IgD-negative memory B cell (primary cell): ENCODE measurements around the gene VPS13D. TPM values are rescaled to one million over a fixed set of nuclear protein-coding genes. Genes with fewer than 3 reads are reported as not detected.
A peak's percentile ranks its signal among the peaks of the same experiment; 100 is the strongest.
"Not testable (repeated sequence)": the region's sequence is repeated elsewhere in the genome, so short reads cannot be mapped to it uniquely, and the experiment has no call there.

ENCODE experiments used
- H3K27ac Mint-ChIP-seq, 3 donors: one replicate each; pipeline ENCODE4 v1.8.0; 2020 to 2022; ENCODE audit warnings: mild to moderate bottlenecking in 3 of 3, mixed read lengths in 3 of 3, moderate library complexity in 1 of 3
- H3K27me3 Mint-ChIP-seq: one replicate; pipeline ENCODE4 v1.8.0; 2021; ENCODE audit warnings: mixed read lengths
- H3K36me3 Mint-ChIP-seq: one replicate; pipeline ENCODE4 v1.8.0; 2020; ENCODE audit warnings: mild to moderate bottlenecking, mixed read lengths
- H3K4me1 Mint-ChIP-seq, 3 donors: one replicate each; pipeline ENCODE4 v1.8.0; 2020 to 2022; ENCODE audit warnings: mixed read lengths in 3 of 3, mild to moderate bottlenecking in 1 of 3
- H3K4me3 Mint-ChIP-seq, 4 donors: one replicate each; pipeline ENCODE4 v1.8.0; 2020 to 2022; ENCODE audit warnings: mild to moderate bottlenecking in 4 of 4, mixed read lengths in 4 of 4, moderate library complexity in 3 of 4
- H3K9me3 Mint-ChIP-seq, 3 donors: one replicate each; pipeline ENCODE4 v1.8.0; 2020 to 2021; ENCODE audit warnings: mixed read lengths in 3 of 3, mild to moderate bottlenecking in 1 of 3
- polyA plus RNA-seq: library from polyadenylated mRNA; unstranded; fragments of 300-500 nt; fragmentation: Illumina TruSeq; gene quantifications from one replicate; pipeline ENCODE4 v1.2.3, GENCODE V29; 2021

Gene VPS13D
- polyA plus RNA-seq, 1 donor from 2014 or later, result 8.9 TPM

- H3K9me3 Mint-ChIP-seq, result no peaks in the 10 kb centered on the region
- H3K27ac Mint-ChIP-seq, result peak overlapping the region in 1 of 3 donors; percentile 10
- peaks cover 17 to 63% (median 57%) of the 10 kb centered on the region in 3 donors for H3K4me1 Mint-ChIP-seq
- H3K27me3 Mint-ChIP-seq, result no peaks in the 10 kb centered on the region
- peak overlapping the region in 1 of 4 donors; percentile 41 for H3K4me3 Mint-ChIP-seq
- H3K36me3 Mint-ChIP-seq, result peaks cover 12% of the 10 kb centered on the region
Measured at GRCh38 chr1:12206792-12207424, 22.9 kb upstream of the VPS13D start.

GRCh38 chr1:12208271-12208670 lies 21.6 kb upstream of the VPS13D start:
- peak overlapping the region; percentile 1 to 66 (median 59) for H3K27ac Mint-ChIP-seq
- H3K27me3 Mint-ChIP-seq, result no peaks in the 10 kb centered on the region
- H3K9me3 Mint-ChIP-seq, result no peaks in the 10 kb centered on the region
- peaks cover 17 to 58% (median 48%) of the 10 kb centered on the region in 3 donors for H3K4me1 Mint-ChIP-seq
- peaks cover 7% of the 10 kb centered on the region for H3K36me3 Mint-ChIP-seq
- peak overlapping the region in 2 of 4 donors; percentile 41 to 63 for H3K4me3 Mint-ChIP-seq

- H3K4me1 Mint-ChIP-seq, result peaks cover 17 to 52% (median 42%) of the 10 kb centered on the region in 3 donors
- peak overlapping the region in 2 of 3 donors; percentile 59 to 66 for H3K27ac Mint-ChIP-seq
Measured at GRCh38 chr1:12208764-12209494, 20.9 kb upstream of the VPS13D start.

GRCh38 chr1:12209495-12209832 lies 20.4 kb upstream of the VPS13D start:
- Mint-ChIP-seq H3K4me1 (peaks cover 17 to 48% (median 37%) of the 10 kb centered on the region in 3 donors), H3K9me3 (no peaks in the 10 kb centered on the region), H3K27ac (peak overlapping the region in 2 of 3 donors; percentile 27 to 97), H3K4me3 (peak overlapping the region in 2 of 4 donors; percentile 43 to 56), H3K27me3 (no peaks in the 10 kb centered on the region), H3K36me3 (peaks cover 7% of the 10 kb centered on the region)

More at GRCh38 chr1:12208764-12209494, 20.9 kb upstream of the VPS13D start:
- H3K36me3 Mint-ChIP-seq, result peaks cover 7% of the 10 kb centered on the region
- H3K9me3 Mint-ChIP-seq, result no peaks in the 10 kb centered on the region
- H3K27me3 Mint-ChIP-seq, result no peaks in the 10 kb centered on the region
- peak overlapping the region in 3 of 4 donors; percentile 20 to 63 (median 56) for H3K4me3 Mint-ChIP-seq

- Mint-ChIP-seq H3K27ac (no peak overlapping the region), H3K4me3 (no peak overlapping the region), H3K4me1 (peaks cover 11 to 20% (median 13%) of the 10 kb centered on the region in 3 donors), H3K36me3 (peaks cover 4% of the 10 kb centered on the region), H3K27me3 (peaks cover 6% of the 10 kb centered on the region), H3K9me3 (no peaks in the 10 kb centered on the region)
Measured at GRCh38 chr1:12215118-12215961, 14.5 kb upstream of the VPS13D start.

GRCh38 chr1:12219800-12220199 lies 10.0 kb upstream of the VPS13D start:
- peaks cover 0 to 4% (median 4%) of the 10 kb centered on the region in 3 donors for H3K4me1 Mint-ChIP-seq
- peaks cover 5% of the 10 kb centered on the region for H3K36me3 Mint-ChIP-seq
- peaks cover 9% of the 10 kb centered on the region for H3K27me3 Mint-ChIP-seq
- no peak overlapping the region for H3K27ac Mint-ChIP-seq
- H3K4me3 Mint-ChIP-seq, result no peak overlapping the region
- H3K9me3 Mint-ChIP-seq, result peaks cover 0 to 4% (median 3%) of the 10 kb centered on the region in 3 donors

- H3K27ac Mint-ChIP-seq, result no peak overlapping the region
- H3K36me3 Mint-ChIP-seq, result peaks cover 5% of the 10 kb centered on the region
- peaks cover 0 to 4% (median 4%) of the 10 kb centered on the region in 3 donors for H3K4me1 Mint-ChIP-seq
- no peak overlapping the region for H3K4me3 Mint-ChIP-seq
- H3K9me3 Mint-ChIP-seq, result peaks cover 0 to 4% (median 3%) of the 10 kb centered on the region in 3 donors
- peaks cover 8% of the 10 kb centered on the region for H3K27me3 Mint-ChIP-seq
Measured at GRCh38 chr1:12220890-12221289, 8.9 kb upstream of the VPS13D start.

- not testable (repeated sequence) for H3K4me3 Mint-ChIP-seq, H3K4me1 Mint-ChIP-seq, H3K27ac Mint-ChIP-seq, H3K9me3 Mint-ChIP-seq, H3K36me3 Mint-ChIP-seq, H3K27me3 Mint-ChIP-seq
Measured at GRCh38 chr1:12222700-12223099, 7.1 kb upstream of the VPS13D start.

GRCh38 chr1:12224092-12224491 lies 5.7 kb upstream of the VPS13D start:
- H3K9me3 Mint-ChIP-seq, H3K27ac Mint-ChIP-seq, H3K27me3 Mint-ChIP-seq, H3K36me3 Mint-ChIP-seq, H3K4me1 Mint-ChIP-seq: not testable (repeated sequence)
- H3K4me3 Mint-ChIP-seq, result peak overlapping the region in 1 of 4 donors; percentile 65

GRCh38 chr1:12228979-12229378 lies 851 bp upstream of the VPS13D start:
- Mint-ChIP-seq H3K4me3 (peak overlapping the region in 3 of 4 donors; percentile 63 to 77 (median 75)), H3K9me3 (no peaks in the 10 kb centered on the region), H3K4me1 (peaks cover 10 to 13% (median 12%) of the 10 kb centered on the region in 3 donors), H3K27ac (peak overlapping the region in 2 of 3 donors; percentile 51 to 83), H3K36me3 (no peaks in the 10 kb centered on the region), H3K27me3 (peaks cover 2% of the 10 kb centered on the region)

GRCh38 chr1:12229386-12229834 lies 420 bp upstream of the VPS13D start:
- H3K27me3 Mint-ChIP-seq, result peaks cover 2% of the 10 kb centered on the region
- H3K36me3 Mint-ChIP-seq, result no peaks in the 10 kb centered on the region
- H3K9me3 Mint-ChIP-seq, result no peaks in the 10 kb centered on the region
- peak overlapping the region; percentile 62 to 81 (median 70) for H3K4me3 Mint-ChIP-seq
- H3K27ac Mint-ChIP-seq, result peak overlapping the region in 2 of 3 donors; percentile 51 to 83
- peaks cover 10 to 13% (median 13%) of the 10 kb centered on the region in 3 donors for H3K4me1 Mint-ChIP-seq

GRCh38 chr1:12230549-12231275 lies 882 bp downstream of the VPS13D start:
- no peaks in the 10 kb centered on the region for H3K36me3 Mint-ChIP-seq

GRCh38 chr1:12231276-12231595 lies 1.4 kb downstream of the VPS13D start:
- Mint-ChIP-seq H3K4me1 (peaks cover 10 to 16% (median 13%) of the 10 kb centered on the region in 3 donors), H3K4me3 (peak overlapping the region; percentile 90 to 97 (median 96)), H3K36me3 (no peaks in the 10 kb centered on the region), H3K9me3 (no peaks in the 10 kb centered on the region), H3K27ac (peak overlapping the region in 1 of 3 donors; percentile 56), H3K27me3 (peaks cover 2% of the 10 kb centered on the region)

More at GRCh38 chr1:12230549-12231275, 882 bp downstream of the VPS13D start:
- Mint-ChIP-seq H3K27me3 (peaks cover 2% of the 10 kb centered on the region), H3K9me3 (no peaks in the 10 kb centered on the region), H3K4me3 (peak overlapping the region; percentile 90 to 97 (median 96)), H3K27ac (peak overlapping the region in 2 of 3 donors; percentile 56 to 88), H3K4me1 (peaks cover 10 to 16% (median 13%) of the 10 kb centered on the region in 3 donors)

- Mint-ChIP-seq H3K27me3 (peaks cover 2% of the 10 kb centered on the region), H3K4me3 (peak overlapping the region in 3 of 4 donors; percentile 54 to 97 (median 96)), H3K9me3 (no peaks in the 10 kb centered on the region), H3K4me1 (peaks cover 10 to 16% (median 13%) of the 10 kb centered on the region in 3 donors), H3K36me3 (peaks cover 1% of the 10 kb centered on the region), H3K27ac (no peak overlapping the region)
Measured at GRCh38 chr1:12232221-12232620, 2.4 kb downstream of the VPS13D start.
